ENCODE measurements around the gene RPS15.
"Not testable (repeated sequence)": the region's sequence is repeated elsewhere in the genome, so short reads cannot be mapped to it uniquely, and the experiment has no call there.

RPS15 gene

DNA sequence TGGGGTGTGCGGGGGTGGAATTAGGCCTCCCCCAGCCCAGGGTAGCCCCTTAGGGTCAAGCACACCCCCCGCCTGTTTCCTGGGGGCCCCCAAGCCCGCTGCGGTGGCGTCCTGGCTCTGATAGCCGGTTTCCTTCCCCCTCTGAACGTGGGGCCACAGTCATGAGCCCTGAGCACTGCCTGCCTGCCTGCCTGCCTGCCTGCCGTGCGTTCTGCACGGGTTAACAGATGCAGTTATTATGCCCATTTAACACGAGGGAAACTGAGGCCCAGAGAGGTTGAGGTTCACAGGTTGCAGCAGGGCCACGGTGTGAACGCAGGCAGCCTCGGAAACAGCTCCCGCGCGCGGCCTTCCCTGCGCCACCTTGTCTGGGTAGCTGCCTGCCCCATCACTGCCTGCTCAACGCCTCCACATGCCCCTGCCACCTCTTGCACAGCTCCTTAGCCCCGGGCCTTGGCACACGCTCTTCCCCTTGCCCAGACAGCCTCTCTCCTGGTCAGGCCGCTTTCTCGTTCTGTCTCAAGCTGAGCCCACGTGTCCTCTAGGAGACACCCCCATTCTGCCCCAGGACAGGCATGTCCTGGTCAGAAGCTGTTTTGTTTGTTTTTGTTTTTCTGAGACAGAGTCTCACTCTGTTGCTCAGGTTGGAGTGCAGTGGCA lies 35.7 kb upstream of the RPS15 start:
- no peak for DNase-seq

DNA sequence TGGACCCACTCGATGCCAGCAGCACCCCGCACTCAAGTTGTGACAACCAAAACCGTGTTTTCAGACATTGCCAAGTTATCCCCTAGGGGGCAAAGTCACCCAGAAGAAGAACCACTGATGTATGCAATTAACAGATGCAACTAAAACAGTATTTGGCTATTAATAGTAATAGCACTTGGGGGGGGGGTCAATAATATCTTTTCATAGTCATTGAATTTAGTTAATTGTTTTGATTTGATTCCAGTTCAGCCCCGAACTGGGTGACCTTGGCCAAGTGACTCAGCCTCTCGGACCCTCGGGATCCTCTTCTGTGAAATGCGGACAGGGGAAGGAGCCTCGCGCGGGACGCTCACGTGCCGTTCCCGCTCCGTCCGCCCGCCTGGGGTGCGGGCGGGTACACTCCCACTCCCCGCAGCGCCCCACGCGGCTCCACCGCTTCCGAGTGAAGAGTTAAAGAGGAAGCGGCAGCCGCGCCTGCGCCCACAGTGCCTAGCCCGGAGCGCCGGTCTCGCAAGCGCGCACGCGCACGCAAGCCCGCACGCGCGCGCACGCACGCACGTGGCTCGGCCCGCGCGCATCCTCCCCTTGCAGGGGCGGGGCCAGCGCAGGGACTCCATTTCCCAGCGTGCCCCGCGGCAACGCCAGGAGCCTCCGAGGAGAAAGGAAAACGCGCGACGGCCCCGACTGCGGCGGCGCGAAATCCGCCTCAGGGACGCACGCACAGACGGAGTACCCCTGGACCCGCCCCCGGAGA lies 31.2 kb upstream of the RPS15 start:
- DNase-seq: peak; percentile 88

DNA sequence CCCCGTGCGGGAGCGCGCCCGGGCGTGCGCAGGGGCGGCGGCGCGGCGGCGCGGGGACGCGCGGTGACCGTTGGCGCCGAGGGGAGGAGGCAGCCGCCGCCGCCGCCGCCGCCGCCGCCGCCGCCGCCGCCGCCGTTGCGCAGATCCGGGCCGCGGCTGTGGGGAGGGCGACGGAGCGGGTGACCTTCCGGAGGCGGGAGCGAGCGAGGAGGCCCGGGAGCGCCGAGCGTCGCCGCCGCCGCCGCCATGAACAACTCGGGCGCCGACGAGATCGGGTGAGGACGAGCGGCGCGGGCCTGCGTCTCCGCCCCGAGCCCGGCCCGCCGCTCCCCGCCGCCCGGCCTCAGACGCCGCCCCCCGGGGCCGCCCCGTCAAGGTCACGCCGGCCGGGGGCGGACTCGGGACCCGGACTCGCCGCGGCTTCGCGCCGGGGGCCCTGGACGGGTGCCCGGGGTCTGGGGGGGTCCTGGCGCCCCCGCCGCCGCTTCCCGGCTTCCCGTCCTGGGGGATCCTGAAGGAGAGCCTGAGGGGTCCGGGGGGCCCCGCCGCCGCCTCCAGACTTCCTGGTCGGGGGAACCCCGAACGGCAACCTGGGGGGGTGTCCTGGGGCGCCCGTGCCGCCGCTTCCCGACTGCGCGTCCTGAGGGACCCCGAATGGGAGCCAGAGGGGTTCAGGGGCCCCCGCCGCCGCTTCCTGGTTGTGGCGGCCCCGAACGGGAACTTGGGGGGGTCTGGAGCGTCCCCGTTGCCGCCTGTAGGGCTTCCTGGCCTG lies 30.5 kb upstream of the RPS15 start, which contains the start of gene DAZAP1:
Gene DAZAP1, plus strand, starts transcription at position 59 of the 772 bp plus-strand sequence. Its CDS starts 188 bp downstream, at position 247.
- no peak for DNase-seq

DNA sequence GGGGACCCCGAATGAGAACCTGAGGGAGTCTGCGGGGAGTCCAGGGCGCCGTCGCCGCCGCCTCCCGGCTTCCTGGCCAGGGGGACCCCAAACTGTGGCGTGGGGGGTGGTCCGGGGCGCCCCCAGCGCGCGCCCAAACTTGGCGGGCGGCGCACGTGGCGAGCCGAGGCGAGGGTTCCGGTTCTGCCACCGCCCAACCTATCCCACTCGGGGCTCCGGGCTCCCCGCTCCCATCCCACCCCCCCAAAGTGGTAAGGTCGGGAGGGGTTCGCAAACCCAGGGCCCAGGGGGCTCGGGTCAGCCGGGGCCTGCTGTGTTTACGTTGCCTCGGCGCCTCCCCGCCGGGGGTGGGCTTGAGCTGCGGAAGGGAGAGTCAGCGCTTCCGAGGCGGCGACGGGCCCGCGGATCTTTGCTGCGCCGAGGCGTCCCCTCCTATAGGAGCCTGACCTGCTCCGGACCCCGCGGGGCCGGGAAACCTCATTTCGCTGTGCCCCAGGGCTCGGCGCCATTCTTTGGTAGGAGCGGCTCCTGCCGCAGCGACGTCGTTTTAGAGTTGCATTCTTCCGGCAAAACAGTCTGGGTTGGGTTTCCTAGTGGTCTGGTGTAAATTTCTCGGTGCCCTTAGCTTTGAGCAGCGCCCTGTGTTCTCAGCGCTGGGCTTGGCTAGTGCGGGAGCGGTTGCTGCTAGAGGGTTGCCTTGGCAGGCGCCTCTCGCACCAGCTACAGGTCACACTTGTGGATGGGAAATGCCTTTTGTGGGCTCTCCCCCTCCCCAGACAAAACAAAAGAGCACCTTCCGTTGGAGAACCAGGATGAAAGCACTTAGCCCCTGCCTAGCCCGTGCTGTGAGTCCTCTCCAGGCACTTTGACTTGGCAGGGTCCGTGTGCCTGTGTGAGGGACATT lies 29.6 kb upstream of the RPS15 start:
- no peak for DNase-seq

DNA sequence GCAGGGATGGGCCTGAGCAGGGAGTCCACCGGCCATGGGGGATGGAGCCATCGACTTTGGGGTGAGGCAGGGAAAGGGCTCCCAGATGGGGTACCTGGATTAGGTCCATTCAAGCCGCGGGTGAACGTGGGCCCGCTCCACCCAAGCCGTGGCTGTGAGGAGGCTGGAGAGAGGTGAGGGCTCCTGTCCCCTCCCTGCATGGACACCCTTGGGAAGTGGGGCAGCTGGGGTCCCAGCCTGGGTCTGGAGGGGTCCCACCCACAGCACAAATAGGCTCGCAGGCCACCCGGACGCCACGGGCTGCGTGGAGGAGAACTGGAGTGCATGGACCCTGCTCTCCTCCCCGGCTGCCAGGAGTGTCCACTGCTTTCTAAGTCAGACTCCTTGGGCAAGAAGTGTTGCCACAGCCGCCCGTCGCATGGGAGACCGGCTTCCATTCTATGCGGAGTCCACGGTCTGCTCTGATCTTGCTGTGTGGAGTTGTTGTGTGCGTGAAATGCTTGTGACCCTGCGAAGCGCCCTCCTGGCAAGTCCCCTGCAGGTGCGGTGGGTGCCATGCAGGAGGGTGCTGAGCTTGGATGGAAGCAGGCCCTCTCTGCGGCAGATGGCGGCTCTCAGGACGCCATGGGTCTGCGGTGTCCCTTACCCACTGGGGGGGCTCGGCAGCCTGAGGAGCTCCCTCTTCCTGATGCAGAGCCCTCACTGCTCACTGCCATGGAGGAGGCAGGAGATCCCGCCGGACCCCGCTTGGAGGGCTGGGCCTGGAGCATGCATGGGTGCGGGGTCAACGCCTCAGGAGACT lies 28.8 kb upstream of the RPS15 start:
- no peak for DNase-seq

DNA sequence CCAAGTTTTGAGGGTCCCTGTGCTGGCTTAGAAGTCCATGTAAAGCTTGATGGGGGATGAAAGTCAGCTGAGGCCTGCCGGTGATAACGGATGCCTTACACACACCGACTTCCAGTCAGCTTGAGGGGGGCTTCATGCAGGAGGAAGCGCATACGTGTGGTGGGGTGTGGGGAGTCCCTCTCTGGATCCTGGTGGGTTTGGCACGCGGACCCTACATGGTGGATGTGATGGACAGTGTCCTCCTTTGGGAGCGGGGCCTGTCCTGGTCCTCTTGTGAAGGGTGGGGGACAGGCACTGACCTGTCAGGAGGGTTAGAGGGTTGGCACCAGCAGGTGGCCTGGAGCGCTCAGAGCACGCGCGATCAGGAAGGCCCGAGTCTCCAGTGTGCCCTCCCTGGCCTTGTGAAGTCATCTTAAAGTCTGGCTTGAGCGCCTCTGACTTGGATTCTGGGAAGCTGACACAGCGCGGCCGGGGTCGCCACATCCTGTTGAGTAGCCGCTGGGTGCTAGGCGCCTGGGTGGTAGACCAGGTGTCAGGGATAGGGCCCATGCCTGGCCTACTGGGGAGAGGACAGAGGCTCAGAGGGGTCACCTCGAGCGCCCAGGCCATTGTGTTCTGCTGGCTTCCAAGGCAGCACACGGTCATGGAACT lies 27.9 kb upstream of the RPS15 start:
- DNase-seq: no peak

DNA sequence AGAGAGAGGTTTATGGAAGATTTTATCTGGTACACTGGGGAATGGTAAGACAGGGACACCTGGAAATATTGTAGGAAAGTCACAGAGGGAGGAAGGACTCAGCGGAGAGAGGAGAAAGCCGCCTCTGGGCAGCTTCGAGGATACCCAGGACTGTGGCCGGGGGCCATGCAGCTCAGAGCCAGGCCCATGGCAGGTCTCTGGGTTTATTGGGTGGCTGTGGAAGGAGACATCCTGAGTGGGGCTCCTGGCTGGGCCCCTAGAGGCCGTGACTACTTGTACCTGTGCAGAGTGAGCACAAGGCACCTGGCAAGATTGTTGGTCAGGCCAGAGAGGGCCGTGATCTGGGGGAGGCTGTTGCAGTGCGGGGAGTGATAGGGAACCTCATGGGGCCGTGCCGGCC lies 27.4 kb upstream of the RPS15 start:
- no peak for DNase-seq

DNA sequence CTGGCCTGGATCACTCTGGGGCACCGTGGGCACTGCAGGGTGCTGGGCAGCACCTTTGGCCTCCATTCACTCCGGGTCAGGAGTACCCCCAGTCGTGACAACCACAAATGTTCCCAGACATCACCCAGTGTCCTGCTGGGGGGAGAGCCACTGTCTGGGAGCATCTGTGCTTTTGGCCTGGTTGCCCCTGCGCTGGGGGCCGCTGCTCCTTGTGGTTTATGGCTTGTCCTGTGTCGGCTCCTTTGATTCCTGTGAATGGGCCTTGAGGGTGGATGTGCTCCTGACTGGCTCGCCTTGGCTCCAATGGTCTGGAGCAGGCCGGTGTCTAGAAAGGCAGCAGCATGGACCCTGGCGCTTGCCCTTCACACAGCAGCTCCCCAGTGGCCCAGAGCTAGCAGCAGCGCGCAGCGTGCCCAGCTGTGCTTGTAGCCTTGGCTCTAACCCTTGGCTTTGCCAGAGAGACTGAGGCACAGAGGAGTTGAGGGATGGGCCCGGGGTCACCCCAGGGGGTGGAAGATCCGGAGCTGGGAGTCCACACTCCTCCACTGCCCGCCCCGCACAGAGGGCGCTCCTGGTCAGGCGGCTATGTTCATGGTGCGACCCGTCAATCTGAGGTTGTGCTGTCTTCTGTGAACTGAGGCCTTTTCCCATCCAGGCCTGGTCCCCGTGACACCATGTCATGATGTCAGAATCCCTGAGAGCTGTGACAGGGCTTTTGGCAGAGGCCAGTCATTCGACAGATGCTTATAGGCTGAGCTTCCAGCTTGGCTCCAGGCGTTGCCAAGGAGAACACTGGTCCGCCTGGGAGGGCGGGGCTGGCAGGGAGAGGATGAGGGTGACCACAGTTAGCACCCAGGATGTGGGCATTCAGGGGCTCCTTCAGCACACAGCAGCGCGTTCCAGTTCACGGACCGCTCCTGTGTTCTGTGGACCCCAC lies 26.7 kb upstream of the RPS15 start:
- no peak for DNase-seq

DNA sequence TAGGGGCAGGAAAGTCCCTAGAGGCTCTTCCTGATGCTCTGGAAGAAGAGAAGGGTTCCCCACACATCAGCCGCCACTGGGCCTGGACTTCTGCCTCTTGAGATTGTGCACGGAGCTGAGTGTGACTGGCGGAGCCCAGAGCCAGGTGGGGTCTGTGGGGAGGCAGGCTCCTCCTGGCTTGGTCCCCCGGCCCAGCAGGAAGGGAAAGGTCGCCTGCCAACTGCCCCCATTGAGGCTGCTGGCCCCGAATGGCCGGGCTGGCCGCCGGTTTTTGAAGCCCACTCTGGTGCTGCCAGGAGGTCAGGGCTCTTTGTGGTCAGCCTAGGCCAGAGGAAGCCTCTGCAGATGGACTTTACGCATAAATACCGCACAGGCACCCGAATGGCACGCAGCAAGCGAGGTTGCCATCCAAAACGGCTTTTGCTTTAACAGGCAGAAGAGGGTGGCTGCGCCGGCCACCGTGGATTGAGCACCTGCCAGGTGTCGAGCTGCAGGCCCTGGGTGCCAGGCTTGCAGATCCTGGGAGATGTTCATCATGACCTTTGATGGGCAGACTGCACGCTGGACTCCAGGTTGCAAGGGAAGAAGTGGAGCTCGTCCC lies 25.8 kb upstream of the RPS15 start:
- DNase-seq: no peak

DNA sequence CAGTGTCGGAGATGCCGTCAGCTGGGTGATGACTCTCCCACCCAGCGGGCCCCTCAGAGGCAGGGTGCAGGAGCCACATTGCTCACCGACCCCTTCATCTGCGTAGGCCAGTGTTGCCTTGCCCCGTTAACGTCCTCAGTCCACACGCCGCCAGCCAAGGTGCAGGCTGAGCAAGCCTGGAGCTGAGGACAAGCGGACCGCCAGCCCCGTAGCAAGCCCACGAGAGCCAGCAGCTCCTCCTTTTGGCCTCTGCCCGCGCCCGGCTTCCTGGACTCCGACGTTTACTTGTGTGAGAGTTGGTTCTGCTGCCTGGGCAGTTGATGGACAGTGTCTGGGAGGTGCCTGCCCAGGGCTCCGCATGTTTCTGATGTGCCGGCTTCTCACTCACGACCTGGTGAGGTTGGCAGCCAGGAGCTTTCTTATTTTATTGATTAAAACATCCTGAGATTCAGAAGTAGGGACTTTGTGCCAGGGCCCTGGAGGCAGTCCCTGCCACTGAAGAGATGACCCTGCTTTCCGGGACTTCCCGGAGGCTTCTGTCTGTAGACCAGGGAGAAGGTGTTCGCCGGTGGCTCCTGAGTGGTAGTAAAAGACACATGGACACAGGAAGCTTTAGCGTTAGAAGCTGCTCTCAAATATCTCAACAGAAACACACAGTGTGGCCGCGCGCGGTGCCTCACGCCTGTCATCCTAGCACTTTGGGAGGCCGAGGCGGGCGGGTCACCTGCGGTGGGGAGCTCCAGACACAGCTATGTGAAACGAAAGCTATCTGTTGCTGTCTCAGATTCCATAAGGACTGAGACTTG lies 25.0 kb upstream of the RPS15 start:
- no peak for DNase-seq

DNA sequence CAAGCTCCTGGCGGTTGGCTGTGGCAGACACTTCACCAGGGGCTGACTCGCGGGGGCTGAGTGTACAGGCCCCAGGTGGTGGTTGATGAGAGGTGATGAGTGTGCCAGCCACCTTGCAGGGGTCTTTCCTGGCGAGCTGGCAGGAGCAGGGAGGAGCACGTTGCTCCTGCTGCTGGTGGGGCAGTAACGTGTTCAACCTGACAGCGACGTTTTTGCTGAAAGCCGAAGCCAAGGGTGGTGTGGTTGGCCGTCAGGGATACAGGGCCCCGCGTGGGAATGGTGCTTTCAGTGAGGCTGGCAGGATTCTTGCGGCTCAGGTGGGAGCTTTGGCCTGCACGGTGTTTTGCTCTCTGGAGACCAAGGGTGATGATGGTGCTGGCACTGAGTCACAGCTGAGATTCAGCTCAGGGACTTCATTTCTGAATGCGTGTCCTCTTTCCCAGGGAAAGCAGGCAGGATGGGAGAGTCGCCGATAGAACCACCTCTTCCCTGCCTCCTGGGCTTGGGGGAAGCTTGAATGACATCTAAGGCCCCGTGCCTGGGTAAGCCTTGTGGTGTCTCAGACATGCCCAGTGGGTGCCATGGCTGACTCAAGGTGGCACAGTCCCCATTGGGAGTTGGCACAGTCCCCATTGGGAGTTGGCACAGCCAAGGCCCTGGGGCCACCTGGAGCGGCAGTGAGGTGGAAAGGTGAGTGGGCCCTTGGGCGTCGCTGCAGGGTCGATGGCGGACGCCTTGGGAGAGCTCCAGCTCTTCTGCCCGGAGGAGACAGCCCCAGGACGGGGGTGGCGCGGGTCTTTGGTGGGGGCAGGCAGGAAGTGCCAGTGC lies 22.0 kb upstream of the RPS15 start:
- DNase-seq: no peak

DNA sequence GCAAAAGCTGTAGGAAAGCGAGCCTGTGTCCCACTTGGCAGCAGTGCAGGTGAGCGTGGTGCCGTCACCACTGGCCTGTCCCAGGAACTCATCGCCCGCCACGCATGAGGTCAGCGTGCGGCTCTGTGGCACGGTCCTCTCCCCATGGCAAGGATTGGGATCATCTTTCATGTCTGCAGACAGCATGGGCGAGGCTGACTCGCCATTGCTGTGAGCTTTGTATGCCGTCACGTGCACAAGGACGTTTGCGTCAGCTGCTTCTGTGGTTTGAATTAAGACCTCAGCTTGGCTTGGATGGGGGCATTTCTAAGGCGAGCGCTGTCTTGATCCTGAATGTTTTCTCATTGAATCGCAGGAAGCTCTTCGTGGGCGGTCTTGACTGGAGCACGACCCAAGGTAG lies 21.1 kb upstream of the RPS15 start:
- DNase-seq: no peak

DNA sequence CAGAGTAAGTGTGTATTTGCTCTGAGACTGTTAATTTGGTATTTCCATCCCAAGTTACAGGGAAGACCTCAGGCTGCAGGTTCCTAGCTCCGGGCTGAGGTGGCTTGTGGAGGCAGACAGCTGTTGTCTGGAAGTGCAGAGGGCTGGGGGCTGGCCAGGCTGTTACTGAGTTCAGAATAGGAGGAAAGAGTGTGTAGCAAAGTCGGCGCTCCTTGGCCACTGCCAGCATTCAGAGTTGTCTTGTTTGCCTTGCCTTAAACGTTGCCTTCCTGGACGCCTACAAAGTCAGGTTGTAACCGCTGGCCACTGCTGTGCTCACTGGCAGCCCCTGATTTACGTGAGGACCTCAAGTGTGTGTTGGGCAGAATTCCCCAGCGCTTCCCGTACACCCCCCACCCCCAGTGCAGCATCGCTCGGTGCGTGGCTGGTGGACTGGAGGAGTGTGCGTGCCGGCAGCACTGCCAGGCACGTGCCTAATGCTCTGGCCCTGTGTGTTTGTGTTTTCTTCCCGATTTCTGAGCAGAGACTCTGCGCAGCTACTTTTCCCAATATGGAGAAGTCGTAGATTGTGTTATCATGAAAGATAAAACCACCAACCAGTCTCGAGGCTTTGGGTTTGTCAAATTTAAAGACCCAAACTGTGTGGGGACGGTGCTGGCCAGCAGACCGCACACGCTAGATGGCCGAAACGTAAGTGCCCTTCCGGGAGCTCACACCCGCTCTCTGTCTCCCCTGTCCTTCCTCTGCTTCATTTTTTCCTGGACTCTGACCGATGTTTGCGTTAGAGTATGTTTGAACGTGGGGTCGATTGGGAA lies 20.3 kb upstream of the RPS15 start:
- DNase-seq: no peak

DNA sequence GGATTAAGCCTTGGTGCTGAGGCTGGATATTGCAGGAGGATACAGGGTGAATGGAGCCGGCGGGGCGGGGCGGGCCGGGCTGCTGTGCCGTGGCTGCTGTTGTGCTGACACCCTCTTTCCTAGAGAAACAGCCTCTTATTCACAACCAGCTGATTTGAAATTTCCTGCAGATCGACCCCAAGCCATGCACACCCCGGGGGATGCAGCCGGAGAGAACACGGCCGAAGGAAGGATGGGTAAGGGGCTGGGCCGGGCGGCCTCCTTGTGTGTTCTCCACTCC lies 19.8 kb upstream of the RPS15 start:
- DNase-seq: no peak

DNA sequence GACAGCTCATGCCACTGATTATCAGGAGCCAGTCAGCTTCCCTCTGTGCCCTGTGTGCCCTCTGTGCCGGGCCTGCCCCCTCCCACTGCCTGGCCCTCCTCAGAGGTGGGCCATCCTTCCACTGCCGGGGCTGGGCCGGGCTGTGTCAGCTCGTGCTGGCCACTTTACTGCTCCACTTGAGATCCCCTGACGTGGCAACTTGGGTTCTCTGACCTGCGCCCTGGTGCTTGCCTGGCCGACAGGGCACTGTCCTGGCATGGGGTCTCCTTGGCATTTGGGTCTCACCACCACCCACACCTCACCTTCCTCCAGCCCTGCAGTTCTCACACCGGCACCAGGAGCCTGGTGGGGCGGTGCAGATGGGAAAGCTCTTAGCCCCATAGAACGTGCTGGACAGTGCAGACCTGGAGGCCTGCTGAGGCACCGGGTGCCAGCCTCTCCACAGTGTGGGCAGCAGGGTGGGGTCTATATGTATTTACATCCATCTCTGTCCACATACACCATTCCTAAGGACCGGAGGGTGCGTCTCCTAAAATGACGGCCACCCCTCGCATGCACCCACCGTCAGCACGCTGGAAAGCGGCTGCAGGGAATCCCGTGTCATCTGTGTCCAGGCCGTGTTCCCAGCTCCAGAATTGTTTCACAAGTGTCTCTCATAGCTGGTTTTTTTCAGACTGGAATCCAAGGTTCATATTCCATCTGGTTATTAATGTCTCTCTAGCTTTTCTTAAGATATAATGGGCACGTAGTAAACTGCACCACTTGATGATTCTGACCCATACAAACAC lies 19.1 kb upstream of the RPS15 start:
- no peak for DNase-seq

DNA sequence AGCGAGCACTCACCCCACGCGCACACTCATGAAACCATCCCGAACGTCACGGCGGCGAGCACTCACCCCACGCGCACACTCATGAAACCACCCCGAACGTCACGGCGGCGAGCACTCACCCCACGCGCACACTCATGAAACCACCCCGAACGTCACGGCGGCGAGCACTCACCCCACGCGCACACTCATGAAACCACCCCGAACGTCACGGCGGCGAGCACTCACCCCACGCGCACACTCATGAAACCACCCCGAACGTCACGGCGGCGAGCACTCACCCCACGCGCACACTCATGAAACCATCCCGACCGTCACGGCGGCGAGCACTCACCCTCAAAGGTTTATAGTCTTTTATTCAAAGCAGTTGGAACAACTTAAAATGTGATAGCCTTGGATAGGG lies 18.1 kb upstream of the RPS15 start:
- not testable (repeated sequence) for DNase-seq
